HCT116 (cell line): ENCODE measurements around the gene KCND3. TPM values are rescaled to one million over a fixed set of nuclear protein-coding genes. Genes with fewer than 3 reads are reported as not detected.

ENCODE experiments used
- ATAC-seq: fragments of 200-7000 bp; cut with Tn5 transposase; 2 replicates; pipeline ENCODE4 v1.9.1; 2020; ENCODE audit warnings: mild to moderate bottlenecking, moderate library complexity
- BruUV-seq: library from RNA; stranded (reverse); fragments of 400-500 nt; replicated peaks from 2 replicates; lab custom pipeline; 2021; lab: Mats Ljungman, UMichigan
- CTCF ChIA-PET: fragments of 300-600 bp; sonication (Branson Sonifier 250); formaldehyde crosslinking; loops from one replicate; lab custom pipeline; 2021; ENCODE audit warnings: antibody characterized with exemption; lab: Charles Lee
- POLR2A ChIA-PET: fragments of 300-600, 350-600 bp; sonication (Branson Sonifier 250); formaldehyde crosslinking; loops from one replicate; lab custom pipeline; 2021; ENCODE audit warnings: antibody characterized with exemption; lab: Charles Lee
- RAD21 ChIA-PET, 2 experiments: fragments of 300-600 bp; sonication (Branson Sonifier 250); formaldehyde crosslinking; loops; one replicate each; lab custom pipeline; 2023; ENCODE audit warnings: low total read pairs in 2 of 2; ENCODE audit not compliant: uncharacterized antibody in 2 of 2, unreplicated experiment in 2 of 2, low non-redundant PET in 1 of 2; lab: Charles Lee
- DNase-seq: peaks from one replicate; pipeline ENCODE4 v3.0.0-alpha.2; 2010; ENCODE audit warnings: low read depth, low spot score
- H2AFZ ChIP-seq: fragments of 200-600 bp; shearing (Covaris generic), sonication (generic); 2 replicates; pipeline ENCODE4 v1.6.1; 2017; ENCODE audit warnings: low read depth, mixed run types, mixed read lengths, antibody characterized with exemption, low read length; ENCODE audit not compliant: poor library complexity, severe bottlenecking
- H3K27ac ChIP-seq: 2 replicates; pipeline ENCODE4 v1.5.1; 2012; ENCODE audit warnings: low read depth, low read length
- H3K27me3 ChIP-seq: fragments of 200-600 bp; sonication (generic); 2 replicates; pipeline ENCODE4 v1.6.1; 2016; ENCODE audit warnings: mixed run types, low read length, mixed read lengths; ENCODE audit not compliant: insufficient read depth
- H3K36me3 ChIP-seq, 2 experiments: fragments of 200-500 bp in 1 of 2; fragments of 200-600 bp in 1 of 2; sonication (Bioruptor generic) in 1 of 2; sonication (generic) in 1 of 2; 2 replicates each; pipeline versions ENCODE4 v1.5.1 to v1.6.1; 2014 to 2016; ENCODE audit warnings: low read length in 2 of 2, inconsistent platforms in 1 of 2, mixed read lengths in 1 of 2, mixed run types in 1 of 2; ENCODE audit not compliant: insufficient read depth in 2 of 2, control insufficient read depth in 1 of 2
- H3K4me1 ChIP-seq, 2 experiments: fragments of 200-600 bp in 1 of 2; sonication (generic) in 1 of 2; 2 replicates each; pipeline versions ENCODE4 v1.5.1 to v1.6.1; 2012 to 2017; ENCODE audit warnings: low read length in 2 of 2, inconsistent platforms in 1 of 2, mild to moderate bottlenecking in 1 of 2, mixed read lengths in 1 of 2, mixed run types in 1 of 2, moderate library complexity in 1 of 2; ENCODE audit not compliant: insufficient read depth in 2 of 2, control insufficient read depth in 1 of 2
- H3K4me2 ChIP-seq: fragments of 200-600 bp; sonication (generic); 2 replicates; pipeline ENCODE4 v1.6.1; 2017; ENCODE audit warnings: mixed run types, low read length, mixed read lengths
- H3K4me3 ChIP-seq, 2 experiments: fragments of 200-600 bp in 1 of 2; sonication (generic) in 1 of 2; replicated peaks in 1 of 2; 2 replicates each; pipeline ENCODE4 v1.5.1; 2011 to 2016; ENCODE audit warnings: low read length in 2 of 2, control low read depth in 1 of 2, low read depth in 1 of 2, mild to moderate bottlenecking in 1 of 2, mixed read lengths in 1 of 2, mixed run types in 1 of 2
- H3K79me2 ChIP-seq: fragments of 200-600 bp; sonication (generic); 2 replicates; pipeline ENCODE4 v1.6.1; 2017; ENCODE audit warnings: mild to moderate bottlenecking, mixed run types, low read length, moderate library complexity, mixed read lengths; ENCODE audit not compliant: insufficient read depth
- H3K9ac ChIP-seq: fragments of 200-600 bp; sonication (generic); 2 replicates; pipeline ENCODE4 v1.6.1; 2016; ENCODE audit warnings: low read length, mixed read lengths
- H3K9me2 ChIP-seq: fragments of 200-600 bp; sonication (generic), shearing (Covaris generic); 2 replicates; pipeline ENCODE4 v1.6.1; 2017; ENCODE audit warnings: mixed run types, mild to moderate bottlenecking, moderate library complexity; ENCODE audit not compliant: insufficient read depth
- H3K9me3 ChIP-seq, 2 experiments: fragments of 200-500 bp in 1 of 2; fragments of 200-600 bp in 1 of 2; sonication (Bioruptor generic) in 1 of 2; sonication (generic) in 1 of 2; 2 replicates each; pipeline ENCODE4 v1.6.1; 2014 to 2017; ENCODE audit warnings: low read length in 2 of 2, mixed read lengths in 2 of 2, inconsistent platforms in 1 of 2, low read depth in 1 of 2, mild to moderate bottlenecking in 1 of 2, mixed run types in 1 of 2, moderate library complexity in 1 of 2; ENCODE audit not compliant: control insufficient read depth in 1 of 2, insufficient read depth in 1 of 2
- H4K20me1 ChIP-seq: fragments of 200-600 bp; sonication (generic), shearing (Covaris generic); 2 replicates; pipeline ENCODE4 v1.6.1; 2017; ENCODE audit warnings: mixed run types, mild to moderate bottlenecking, moderate library complexity; ENCODE audit not compliant: insufficient read depth
- CBX3 ChIP-seq: IDR thresholded peaks from 2 replicates; pipeline ENCODE4 v1.6.1; 2012; ENCODE audit warnings: low read depth
- CEBPB ChIP-seq: IDR thresholded peaks from 2 replicates; pipeline ENCODE4 v1.6.1; 2012; ENCODE audit warnings: low read depth
- CTCF ChIP-seq, 3 experiments: fragments of 200-600 bp in 1 of 3; sonication (generic) in 1 of 3; IDR thresholded peaks in 2 of 3; conservative IDR thresholded peaks in 1 of 3; 2 replicates each; pipeline ENCODE4 v1.5.1; 2012 to 2017; ENCODE audit warnings: low read depth in 2 of 3, low read length in 2 of 3, antibody characterized with exemption in 1 of 3, borderline replicate concordance in 1 of 3, control low read depth in 1 of 3, mild to moderate bottlenecking in 1 of 3, mixed read lengths in 1 of 3, mixed run types in 1 of 3, moderate library complexity in 1 of 3; ENCODE audit not compliant: insufficient read depth in 1 of 3
- EGR1 ChIP-seq: IDR thresholded peaks from 2 replicates; pipeline ENCODE4 v1.6.1; 2012; ENCODE audit warnings: low read depth
- ELF1 ChIP-seq: IDR thresholded peaks from 2 replicates; pipeline ENCODE4 v1.6.1; 2012; ENCODE audit warnings: low read depth, borderline replicate concordance
- MAX ChIP-seq: IDR thresholded peaks from 2 replicates; pipeline ENCODE4 v1.6.1; 2012
- POLR2A ChIP-seq: IDR thresholded peaks from 2 replicates; pipeline ENCODE4 v1.7.0; 2011; ENCODE audit warnings: borderline replicate concordance; ENCODE audit not compliant: insufficient read depth, insufficient read length; ENCODE audit errors: extremely low read depth
- POLR2AphosphoS5 ChIP-seq: IDR thresholded peaks from 2 replicates; pipeline ENCODE4 v1.6.1; 2011; ENCODE audit warnings: mild to moderate bottlenecking, low read depth, low read length, moderate library complexity
- RAD21 ChIP-seq: IDR thresholded peaks from 2 replicates; pipeline ENCODE4 v1.6.1; 2012; ENCODE audit warnings: low read depth, mild to moderate bottlenecking
- REST ChIP-seq: IDR thresholded peaks from 2 replicates; pipeline ENCODE4 v1.6.1; 2012; ENCODE audit warnings: low read depth
- SIN3A ChIP-seq: IDR thresholded peaks from 2 replicates; pipeline ENCODE4 v1.6.1; 2012; ENCODE audit warnings: low read depth
- SP1 ChIP-seq: IDR thresholded peaks from 2 replicates; pipeline ENCODE4 v1.6.1; 2012; ENCODE audit warnings: low read depth
- TCF7L2 ChIP-seq: IDR thresholded peaks from 2 replicates; pipeline ENCODE4 v1.7.0; 2011; ENCODE audit warnings: borderline replicate concordance, inconsistent platforms; ENCODE audit not compliant: insufficient read depth, insufficient read length; ENCODE audit errors: extremely low read depth
- intact Hi-C: fragments of 100-400 bp; cut with micrococcal nuclease; formaldehyde crosslinking; loops from 2 replicates; pipeline ENCODE4 v1.10.0; 2022
- total RNA-seq: library from RNA; stranded (reverse); gene quantifications from one replicate; pipeline ENCODE4 v1.2.1, GENCODE V29; 2021; ENCODE audit not compliant: unreplicated experiment

KCND3 gene
- total RNA-seq, 1 experiment from 2014 or later = 0.44 TPM

GRCh38 chr1:111734856-111735255, 254.6 kb downstream of the KCND3 start:
- no peaks in the 10 kb centered on the region for H3K9me2 ChIP-seq
- DNase-seq = no peak
- ChIA-PET RAD21 (no interaction called here), CTCF (no interaction called here), POLR2A (no interaction called here)
- H3K4me2 ChIP-seq = no peak overlapping the region
- no peaks in the 10 kb centered on the region for H3K9me3 ChIP-seq
- TF ChIP-seq REST (no peak), CBX3 (no peak)
- H3K4me3 ChIP-seq = no peak overlapping the region
- no peaks in the 10 kb centered on the region for H3K27me3 ChIP-seq
- H3K9ac ChIP-seq = no peak overlapping the region
- no peaks in the 10 kb centered on the region for H3K36me3 ChIP-seq
- H4K20me1 ChIP-seq = no peaks in the 10 kb centered on the region
- H3K79me2 ChIP-seq = no peaks in the 10 kb centered on the region
- no TSS peak for BruUV-seq
- intact Hi-C loops = no loop called here
- H2AFZ ChIP-seq = no peak overlapping the region
- H3K27ac ChIP-seq = no peak overlapping the region
- no peak for ATAC-seq
- peaks cover 9 to 20% of the 10 kb centered on the region in 2 experiments; a peak in 3 of 4 replicates for H3K4me1 ChIP-seq

- H3K4me2 ChIP-seq = no peak overlapping the region
- H3K27me3 ChIP-seq = no peaks in the 10 kb centered on the region
- ATAC-seq (no peak), DNase-seq (no peak)
- H3K9ac ChIP-seq = no peak overlapping the region
- no peaks in the 10 kb centered on the region for H3K9me2 ChIP-seq
- ChIA-PET CTCF (no interaction called here), POLR2A (no interaction called here), RAD21 (no interaction called here)
- H3K27ac ChIP-seq = no peak overlapping the region
- no peaks in the 10 kb centered on the region for H3K79me2 ChIP-seq
- no peak overlapping the region for H3K4me3 ChIP-seq
- H4K20me1 ChIP-seq = no peaks in the 10 kb centered on the region
- H3K36me3 ChIP-seq = no peaks in the 10 kb centered on the region
- H2AFZ ChIP-seq = no peak overlapping the region
- peaks cover 9 to 16% of the 10 kb centered on the region in 2 experiments; a peak in 3 of 4 replicates for H3K4me1 ChIP-seq
- BruUV-seq = no TSS peak
- intact Hi-C loops = no loop called here
- H3K9me3 ChIP-seq = no peaks in the 10 kb centered on the region
- no peak for TF ChIP-seq MAX
- no peak for TF ChIP-seq EGR1
- no peak for TF ChIP-seq TCF7L2
- TF ChIP-seq RAD21 = no peak
- no peak for TF ChIP-seq SP1
- TF ChIP-seq CEBPB = no peak
- TF ChIP-seq POLR2AphosphoS5 = no peak
- TF ChIP-seq SIN3A = no peak
- TF ChIP-seq ELF1 = no peak
- TF ChIP-seq POLR2A = no peak
- TF ChIP-seq CTCF (IDR thresholded peaks at IDR 0.05 in 2 of 3, conservative IDR thresholded peaks at IDR 0.05 in 1 of 3; ENCODE audit: borderline replicate concordance in 1 of 3, insufficient read depth in 1 of 3, low read depth in 2 of 3, low read length in 2 of 3) = no peak
Measured at GRCh38 chr1:111734426-111734825, 255.0 kb downstream of the KCND3 start.
